ENCODE results near the gene OSBP. TPM values are rescaled to one million over a fixed set of nuclear protein-coding genes. Genes with fewer than 3 reads are reported as not detected.
"Not testable (repeated sequence)": the region's sequence is repeated elsewhere in the genome, so short reads cannot be mapped to it uniquely, and the experiment has no call there.

Gene OSBP
- total RNA-seq, 1 donor from 2014 or later: 30.6 TPM

- no peak for DNase-seq
These were observed 63.7 kb downstream of the OSBP start for GRCh38 chr11:59551659-59552521.

- DNase-seq: peak; percentile 64
These were observed 64.5 kb downstream of the OSBP start for GRCh38 chr11:59550842-59551658.

GRCh38 chr11:59550368-59550841, 65.2 kb downstream of the OSBP start:
- peak; percentile 66 for DNase-seq

- no peak for DNase-seq
These were observed 67.3 kb downstream of the OSBP start for GRCh38 chr11:59548309-59548656.

GRCh38 chr11:59547605-59548308, 67.8 kb downstream of the OSBP start:
- not testable (repeated sequence) for DNase-seq

- DNase-seq: no peak
These were observed 70.2 kb downstream of the OSBP start for GRCh38 chr11:59545179-59546020.

- DNase-seq: no peak
These were observed 70.8 kb downstream of the OSBP start for GRCh38 chr11:59544869-59545178.

GRCh38 chr11:59543713-59544112, 71.9 kb downstream of the OSBP start:
- DNase-seq: not testable (repeated sequence)

- no peak for DNase-seq
These were observed 73.3 kb downstream of the OSBP start for GRCh38 chr11:59542142-59542810.

- no peak for DNase-seq
These were observed 80.9 kb downstream of the OSBP start for GRCh38 chr11:59534676-59535075.

GRCh38 chr11:59532620-59533019, 83.0 kb downstream of the OSBP start:
- DNase-seq: no peak

- no peak for DNase-seq
These were observed 86.9 kb downstream of the OSBP start for GRCh38 chr11:59528711-59529110.

Small RNA genes lying within 50 kb of the gene (small RNA-seq; reads per million reads assigned to genes)
- not detected for gene MIR3162

Other genes starting within 250 kb of the OSBP start
- gene OR5A2, start 189.4 kb downstream of the OSBP start, total RNA-seq: not detected
- not detected for gene OR5A1, start 179.3 kb downstream of the OSBP start, total RNA-seq
- not detected for gene OR4D6, start 158.8 kb downstream of the OSBP start, total RNA-seq
- not detected for gene OR4D10, start 142.5 kb downstream of the OSBP start, total RNA-seq
- gene OR4D11, start 112.2 kb downstream of the OSBP start, total RNA-seq: not detected
- gene OR4D9, start 104.2 kb downstream of the OSBP start, total RNA-seq: not detected
- gene PATL1, start 53.3 kb upstream of the OSBP start, total RNA-seq: 3.7 TPM
- not detected for gene OR10V1, start 98.1 kb upstream of the OSBP start, total RNA-seq
- 26.4 TPM for gene STX3, start 139.6 kb upstream of the OSBP start, total RNA-seq
- 29.6 TPM for gene MRPL16, start 195.0 kb upstream of the OSBP start, total RNA-seq
- not detected for gene CBLIF, start 229.7 kb upstream of the OSBP start, total RNA-seq

All from occipital lobe (tissue), 3 donors.